ENCODE measurements around the gene COQ8A.

COQ8A gene

DNA sequence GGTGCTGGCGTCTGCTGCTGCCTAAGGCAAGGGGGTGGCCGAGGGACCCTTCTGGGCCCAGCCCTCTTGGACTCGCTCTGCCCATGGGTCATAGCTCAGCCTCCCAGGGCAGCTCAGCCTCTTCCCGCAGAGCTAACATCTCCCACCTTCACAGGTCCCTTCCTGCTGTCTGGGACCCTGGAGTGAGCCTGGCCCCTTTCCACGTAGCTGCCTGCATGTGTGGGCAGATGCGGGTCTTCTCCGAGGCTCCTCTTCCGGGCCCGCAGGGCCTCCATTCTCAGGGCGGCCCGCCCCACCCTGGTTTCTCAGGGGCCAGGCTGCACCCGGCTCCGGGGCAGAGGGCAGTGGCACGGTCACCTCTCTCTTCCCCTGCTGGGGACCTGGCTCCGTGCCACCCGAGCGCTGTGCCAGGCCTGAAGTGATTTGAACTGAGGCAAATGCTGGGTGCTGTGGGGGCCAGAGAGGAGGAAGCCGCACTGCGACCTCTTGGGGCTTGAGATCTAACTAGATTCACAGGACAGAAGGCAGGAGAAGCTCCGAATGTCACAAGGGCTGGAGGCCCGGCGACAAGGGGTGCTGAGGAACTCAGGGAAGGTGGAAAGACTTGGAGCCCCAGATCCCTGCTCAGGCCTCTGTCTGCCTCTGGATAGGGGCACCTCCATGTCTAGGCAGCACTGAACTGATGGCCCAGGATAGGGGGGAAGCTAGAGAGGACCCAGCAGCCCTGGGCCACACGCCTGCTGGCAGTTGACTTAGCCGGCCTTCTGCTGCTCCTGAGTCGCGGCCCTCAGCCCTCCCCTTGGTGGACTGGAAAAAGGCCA, 40.7 kb downstream of the COQ8A start:
- no peak for DNase-seq (ENCODE audit: low read depth in 1 of 2, low spot score in 1 of 2)
- Histone ChIP-seq H3K27ac (replicated peaks) (no peak overlapping the region), H3K27me3 (ENCODE audit: insufficient read depth, poor library complexity, severe bottlenecking) (no peaks in the 10 kb centered on the region), H3K4me3 (replicated peaks; ENCODE audit: insufficient read depth, low read length) (no peak overlapping the region)
- TF ChIP-seq GABPA (IDR thresholded peaks at IDR 0.05; ENCODE audit: low read depth) (no peak), POLR2AphosphoS5 (IDR thresholded peaks at IDR 0.05; ENCODE audit: low read depth) (no peak), SPI1 (IDR thresholded peaks at IDR 0.05; ENCODE audit: borderline replicate concordance, low read depth) (no peak)
- TF ChIP-seq, protein P1, sequence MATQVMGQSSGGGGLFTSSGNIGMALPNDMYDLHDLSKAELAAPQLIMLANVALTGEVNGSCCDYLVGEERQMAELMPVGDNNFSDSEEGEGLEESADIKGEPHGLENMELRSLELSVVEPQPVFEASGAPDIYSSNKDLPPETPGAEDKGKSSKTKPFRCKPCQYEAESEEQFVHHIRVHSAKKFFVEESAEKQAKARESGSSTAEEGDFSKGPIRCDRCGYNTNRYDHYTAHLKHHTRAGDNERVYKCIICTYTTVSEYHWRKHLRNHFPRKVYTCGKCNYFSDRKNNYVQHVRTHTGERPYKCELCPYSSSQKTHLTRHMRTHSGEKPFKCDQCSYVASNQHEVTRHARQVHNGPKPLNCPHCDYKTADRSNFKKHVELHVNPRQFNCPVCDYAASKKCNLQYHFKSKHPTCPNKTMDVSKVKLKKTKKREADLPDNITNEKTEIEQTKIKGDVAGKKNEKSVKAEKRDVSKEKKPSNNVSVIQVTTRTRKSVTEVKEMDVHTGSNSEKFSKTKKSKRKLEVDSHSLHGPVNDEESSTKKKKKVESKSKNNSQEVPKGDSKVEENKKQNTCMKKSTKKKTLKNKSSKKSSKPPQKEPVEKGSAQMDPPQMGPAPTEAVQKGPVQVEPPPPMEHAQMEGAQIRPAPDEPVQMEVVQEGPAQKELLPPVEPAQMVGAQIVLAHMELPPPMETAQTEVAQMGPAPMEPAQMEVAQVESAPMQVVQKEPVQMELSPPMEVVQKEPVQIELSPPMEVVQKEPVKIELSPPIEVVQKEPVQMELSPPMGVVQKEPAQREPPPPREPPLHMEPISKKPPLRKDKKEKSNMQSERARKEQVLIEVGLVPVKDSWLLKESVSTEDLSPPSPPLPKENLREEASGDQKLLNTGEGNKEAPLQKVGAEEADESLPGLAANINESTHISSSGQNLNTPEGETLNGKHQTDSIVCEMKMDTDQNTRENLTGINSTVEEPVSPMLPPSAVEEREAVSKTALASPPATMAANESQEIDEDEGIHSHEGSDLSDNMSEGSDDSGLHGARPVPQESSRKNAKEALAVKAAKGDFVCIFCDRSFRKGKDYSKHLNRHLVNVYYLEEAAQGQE (IDR thresholded peaks at IDR 0.05; ENCODE audit: insufficient replicate concordance, low read depth) = no peak
- TF ChIP-seq, protein P2, sequence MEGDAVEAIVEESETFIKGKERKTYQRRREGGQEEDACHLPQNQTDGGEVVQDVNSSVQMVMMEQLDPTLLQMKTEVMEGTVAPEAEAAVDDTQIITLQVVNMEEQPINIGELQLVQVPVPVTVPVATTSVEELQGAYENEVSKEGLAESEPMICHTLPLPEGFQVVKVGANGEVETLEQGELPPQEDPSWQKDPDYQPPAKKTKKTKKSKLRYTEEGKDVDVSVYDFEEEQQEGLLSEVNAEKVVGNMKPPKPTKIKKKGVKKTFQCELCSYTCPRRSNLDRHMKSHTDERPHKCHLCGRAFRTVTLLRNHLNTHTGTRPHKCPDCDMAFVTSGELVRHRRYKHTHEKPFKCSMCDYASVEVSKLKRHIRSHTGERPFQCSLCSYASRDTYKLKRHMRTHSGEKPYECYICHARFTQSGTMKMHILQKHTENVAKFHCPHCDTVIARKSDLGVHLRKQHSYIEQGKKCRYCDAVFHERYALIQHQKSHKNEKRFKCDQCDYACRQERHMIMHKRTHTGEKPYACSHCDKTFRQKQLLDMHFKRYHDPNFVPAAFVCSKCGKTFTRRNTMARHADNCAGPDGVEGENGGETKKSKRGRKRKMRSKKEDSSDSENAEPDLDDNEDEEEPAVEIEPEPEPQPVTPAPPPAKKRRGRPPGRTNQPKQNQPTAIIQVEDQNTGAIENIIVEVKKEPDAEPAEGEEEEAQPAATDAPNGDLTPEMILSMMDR (IDR thresholded peaks at IDR 0.05; ENCODE audit: insufficient read depth, low read length) = no peak

DNA sequence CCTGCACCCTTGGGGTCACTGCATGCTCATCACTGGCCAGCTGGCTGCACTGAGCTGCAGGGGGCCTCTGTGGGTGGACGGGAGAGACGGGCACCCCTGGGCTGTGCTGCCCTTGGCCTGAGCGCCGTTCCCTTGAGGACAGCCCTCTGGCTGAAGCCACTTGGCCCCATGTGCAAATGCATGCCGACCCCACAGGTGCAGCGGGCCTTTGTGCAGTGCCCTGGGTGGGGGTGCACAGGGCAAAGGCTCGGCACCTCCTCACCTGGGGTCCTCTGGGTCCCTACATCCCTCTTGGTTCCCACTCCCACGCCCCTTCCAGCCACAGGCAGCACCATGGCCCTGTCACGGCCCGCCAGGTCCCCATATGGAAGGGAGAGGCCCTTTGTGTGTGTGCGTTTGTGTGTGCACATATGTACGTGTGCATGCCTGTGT, 41.3 kb downstream of the COQ8A start:
- Histone ChIP-seq H3K27me3 (ENCODE audit: insufficient read depth, poor library complexity, severe bottlenecking) (no peaks in the 10 kb centered on the region), H3K4me3 (replicated peaks; ENCODE audit: insufficient read depth, low read length) (no peak overlapping the region), H3K27ac (replicated peaks) (no peak overlapping the region)
- no peak for DNase-seq (ENCODE audit: low read depth in 1 of 2, low spot score in 1 of 2)
- TF ChIP-seq SPI1 (IDR thresholded peaks at IDR 0.05; ENCODE audit: borderline replicate concordance, low read depth) (no peak), GABPA (IDR thresholded peaks at IDR 0.05; ENCODE audit: low read depth) (no peak), POLR2AphosphoS5 (IDR thresholded peaks at IDR 0.05; ENCODE audit: low read depth) (no peak)
- TF ChIP-seq, protein P1 (IDR thresholded peaks at IDR 0.05; ENCODE audit: insufficient replicate concordance, low read depth) = no peak
- TF ChIP-seq, protein P2 (IDR thresholded peaks at IDR 0.05; ENCODE audit: insufficient read depth, low read length) = no peak

DNA sequence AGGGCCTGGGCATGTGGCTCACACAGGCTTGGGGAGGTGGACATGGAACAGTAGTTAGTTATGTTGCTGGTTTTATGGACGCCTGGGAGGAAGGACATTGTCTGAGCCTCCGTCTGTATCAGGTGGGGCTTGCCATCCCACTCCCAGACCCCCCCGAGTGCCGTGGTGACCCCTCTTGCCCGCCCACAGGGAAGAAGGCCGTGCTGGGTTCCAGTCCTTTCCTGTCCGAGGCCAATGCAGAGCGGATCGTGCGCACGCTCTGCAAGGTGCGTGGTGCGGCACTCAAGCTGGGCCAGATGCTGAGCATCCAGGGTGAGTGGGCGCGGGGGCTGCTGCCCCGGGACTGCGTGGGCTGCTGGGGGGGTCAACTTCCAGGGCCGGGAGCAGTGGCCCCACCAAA, 41.7 kb downstream of the COQ8A start:
- no peaks in the 10 kb centered on the region for H3K27me3 ChIP-seq (ENCODE audit: insufficient read depth, poor library complexity, severe bottlenecking)
- no peak overlapping the region for H3K4me3 ChIP-seq (replicated peaks; ENCODE audit: insufficient read depth, low read length)
- TF ChIP-seq SPI1 (IDR thresholded peaks at IDR 0.05; ENCODE audit: borderline replicate concordance, low read depth) = no peak
- TF ChIP-seq, protein P1 (IDR thresholded peaks at IDR 0.05; ENCODE audit: insufficient replicate concordance, low read depth) = no peak
- no peak for TF ChIP-seq POLR2AphosphoS5 (IDR thresholded peaks at IDR 0.05; ENCODE audit: low read depth)
- TF ChIP-seq, protein P2 (IDR thresholded peaks at IDR 0.05; ENCODE audit: insufficient read depth, low read length) = no peak
- H3K27ac ChIP-seq (replicated peaks) = no peak overlapping the region
- no peak for DNase-seq (ENCODE audit: low read depth in 1 of 2, low spot score in 1 of 2)
